Kidney tubule cell (primary cell): Measurements from ENCODE around the gene TRIM52.
"Not testable (repeated sequence)": the region's sequence is repeated elsewhere in the genome, so short reads cannot be mapped to it uniquely, and the experiment has no call there.

Source experiments
- DNase-seq: peaks from one replicate; pipeline ENCODE4 v3.0.0-alpha.2; 2018; ENCODE audit warnings: low spot score

The TRIM52 gene

DNA sequence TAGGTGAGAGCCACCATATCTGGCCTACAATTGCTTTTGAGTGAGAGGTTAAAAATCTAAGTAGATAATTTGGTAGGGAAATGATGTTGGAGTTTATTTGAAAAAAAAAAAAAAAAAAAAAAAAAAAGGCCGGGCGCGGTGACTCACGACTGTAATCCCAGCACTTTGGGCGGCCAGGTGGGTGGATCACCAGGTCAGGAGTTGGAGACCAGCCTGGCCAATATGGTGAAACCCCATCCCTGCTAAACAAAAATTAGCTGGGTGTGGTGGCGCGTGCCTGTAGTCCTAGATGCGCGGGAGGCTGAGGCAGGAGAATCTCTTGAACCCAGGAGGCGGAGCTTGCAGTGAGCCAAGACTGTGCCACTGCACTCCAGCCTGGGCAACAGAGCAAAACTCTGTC, 46.7 kb downstream of the TRIM52 start:
- DNase-seq = not testable (repeated sequence)

DNA sequence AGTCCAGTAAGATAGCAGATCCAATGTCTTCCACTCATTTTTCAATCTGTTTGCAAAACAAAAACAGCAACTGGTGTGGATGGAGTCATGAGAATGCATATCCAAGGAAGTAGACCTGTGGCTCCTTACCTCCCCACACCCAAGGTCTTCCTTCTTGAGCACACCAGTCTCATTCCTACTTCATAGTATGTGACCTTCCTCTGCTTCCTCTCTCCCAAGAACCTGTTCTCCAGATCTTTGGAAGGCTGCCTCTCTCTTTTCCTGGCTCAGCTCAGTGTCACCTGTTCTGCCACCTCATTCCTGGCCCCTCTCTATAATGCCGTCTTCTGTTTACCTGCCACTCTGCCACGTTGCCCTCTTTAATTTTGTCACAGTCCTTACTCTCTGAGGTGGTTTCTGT, 48.0 kb downstream of the TRIM52 start:
- no peak for DNase-seq

DNA sequence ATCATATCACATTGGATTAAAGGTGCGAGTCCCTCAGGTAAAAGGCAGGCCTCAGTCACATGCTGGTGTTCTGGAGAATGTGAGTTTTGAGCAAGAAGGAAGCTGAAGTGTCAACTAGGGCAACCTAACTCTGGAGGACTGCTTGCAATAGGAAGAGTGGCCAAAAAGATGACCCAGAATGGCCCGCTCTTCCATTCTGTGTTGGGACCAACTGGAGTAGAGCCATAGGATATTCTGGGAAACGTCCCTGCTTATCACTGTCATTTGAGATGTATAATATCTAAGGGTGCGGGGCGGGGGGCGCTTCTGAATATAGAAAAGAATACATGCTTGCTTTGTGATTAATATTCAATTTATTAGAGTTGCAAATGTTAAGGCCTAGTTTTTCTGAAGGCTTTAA, 48.9 kb downstream of the TRIM52 start:
- no peak for DNase-seq

DNA sequence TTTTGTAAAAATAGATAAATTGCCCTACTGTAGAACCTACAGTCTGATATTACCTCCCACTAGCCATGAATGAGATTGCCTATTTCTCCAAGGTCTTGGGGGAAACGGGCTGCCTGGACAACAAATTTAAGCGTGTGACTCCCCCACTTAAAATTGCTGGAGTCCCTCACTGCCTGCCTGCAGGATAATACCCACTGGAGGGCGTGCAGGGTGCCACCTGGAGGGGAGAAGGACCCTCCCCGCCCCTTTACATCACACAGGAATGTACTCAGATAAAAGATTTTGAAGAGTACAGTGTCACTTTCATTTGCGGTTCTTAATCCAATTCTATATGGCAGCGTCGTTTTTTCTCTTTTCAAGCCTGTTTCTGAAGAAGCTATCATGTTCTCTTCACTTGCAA, 49.7 kb downstream of the TRIM52 start:
- DNase-seq = no peak

DNA sequence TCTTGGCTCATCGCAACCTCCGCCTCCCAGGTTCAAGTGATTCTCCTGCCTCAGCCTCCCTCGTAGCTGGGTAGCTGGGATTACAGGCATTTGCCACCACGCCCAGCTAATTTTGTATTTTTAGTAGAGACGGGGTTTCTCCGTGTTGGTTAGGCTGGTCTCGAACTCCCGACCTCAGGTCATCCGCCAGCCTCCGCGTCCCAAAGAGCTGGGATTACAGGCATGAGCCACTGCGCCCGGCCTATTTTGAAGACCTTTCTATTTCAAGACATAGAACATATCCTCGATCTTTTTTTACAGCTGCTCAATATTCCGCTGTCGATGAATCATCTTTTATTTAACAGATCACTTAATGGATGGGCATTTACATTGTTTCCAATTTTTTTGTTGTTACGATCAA, 50.2 kb downstream of the TRIM52 start:
- not testable (repeated sequence) for DNase-seq

- not testable (repeated sequence) for DNase-seq
Measured at GRCh38 chr5:181210148-181210547, 50.8 kb downstream of the TRIM52 start.

GRCh38 chr5:181209006-181209405, 51.9 kb downstream of the TRIM52 start:
- DNase-seq = not testable (repeated sequence)

DNA sequence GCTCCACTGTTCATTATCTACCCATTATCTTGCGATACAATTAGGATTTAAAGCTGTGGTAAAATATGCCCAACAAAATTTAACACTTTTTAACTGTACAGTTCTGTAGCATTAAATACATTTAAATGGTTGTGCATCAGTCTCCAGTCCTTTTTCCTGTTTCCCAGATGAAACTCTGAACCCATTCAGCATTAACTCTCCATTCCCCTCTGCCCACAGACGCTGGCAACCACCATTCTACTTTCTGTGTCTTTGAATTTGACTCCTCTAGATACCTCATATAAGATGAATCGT, 53.0 kb downstream of the TRIM52 start:
- no peak for DNase-seq

GRCh38 chr5:181207214-181207959, 53.6 kb downstream of the TRIM52 start:
- DNase-seq = peak; percentile 94

GRCh38 chr5:181205761-181206649, 54.9 kb downstream of the TRIM52 start:
- peak; percentile 27 for DNase-seq
